ENCODE results near the gene ATOX1. TPM values are rescaled to one million over a fixed set of nuclear protein-coding genes. Genes with fewer than 3 reads are reported as not detected.
A peak's percentile ranks its signal among the peaks of the same experiment; 100 is the strongest.

ATOX1 gene
- total RNA-seq, 1 donor from 2014 or later, result 265 TPM

GRCh38 chr5:151745071-151745705 is 13.2 kb downstream of the ATOX1 start:
- peaks cover 7% of the 10 kb centered on the region for H4K20me1 ChIP-seq (ENCODE audit: insufficient read depth, low read length)
- TF ChIP-seq EZH2 (IDR thresholded peaks at IDR 0.05; ENCODE audit: insufficient read depth, low read length) (no peak), CTCF (IDR thresholded peaks at IDR 0.05; ENCODE audit: insufficient read depth, low read depth, low read length) (no peak)
- peak overlapping the region; percentile 87 for H3K27ac ChIP-seq (ENCODE audit: low read depth, low read length)
- peak overlapping the region; percentile 59 for H3K4me2 ChIP-seq (ENCODE audit: low read length)
- FAIRE-seq (peak; percentile 97), DNase-seq (ENCODE audit: low read depth) (peak; percentile 84)
- H3K27me3 ChIP-seq (ENCODE audit: insufficient read depth, low read length), result no peaks in the 10 kb centered on the region
- H3K4me1 ChIP-seq (ENCODE audit: insufficient read depth, low read length), result peaks cover 50% of the 10 kb centered on the region
- H3K79me2 ChIP-seq (ENCODE audit: insufficient read depth, low read length), result peaks cover 3% of the 10 kb centered on the region
- H3K4me3 Mint-ChIP-seq (ENCODE audit: unreplicated experiment), result no peak overlapping the region
- no peaks in the 10 kb centered on the region for H3K27me3 Mint-ChIP-seq (ENCODE audit: low read depth, unreplicated experiment)
- H3K9ac ChIP-seq (ENCODE audit: low read length), result peak overlapping the region; percentile 53
- H3K4me1 Mint-ChIP-seq (ENCODE audit: low read depth, unreplicated experiment), result peaks cover 49% of the 10 kb centered on the region
- H3K4me3 ChIP-seq (ENCODE audit: insufficient read depth, low read depth, low read length), result no peak overlapping the region
- no peaks in the 10 kb centered on the region for H3K9me3 ChIP-seq (ENCODE audit: insufficient read depth, low read depth, low read length)
- no peak overlapping the region for H2AFZ ChIP-seq (ENCODE audit: low read depth, low read length)
- H3K36me3 Mint-ChIP-seq (ENCODE audit: low read depth, unreplicated experiment), result peaks cover 3% of the 10 kb centered on the region
- no peaks in the 10 kb centered on the region for H3K9me3 Mint-ChIP-seq (ENCODE audit: unreplicated experiment)
- H3K27ac Mint-ChIP-seq (ENCODE audit: unreplicated experiment), result peak overlapping the region; percentile 45
- H3K36me3 ChIP-seq (ENCODE audit: insufficient read depth, low read length), result no peaks in the 10 kb centered on the region

GRCh38 chr5:151743530-151743929 is 14.9 kb downstream of the ATOX1 start:
- Mint-ChIP-seq H3K9me3 (ENCODE audit: unreplicated experiment) (no peaks in the 10 kb centered on the region), H3K4me1 (ENCODE audit: low read depth, unreplicated experiment) (peaks cover 60% of the 10 kb centered on the region), H3K4me3 (ENCODE audit: unreplicated experiment) (no peak overlapping the region), H3K36me3 (ENCODE audit: low read depth, unreplicated experiment) (peaks cover 3% of the 10 kb centered on the region), H3K27ac (ENCODE audit: unreplicated experiment) (peak overlapping the region; percentile 99), H3K27me3 (ENCODE audit: low read depth, unreplicated experiment) (no peaks in the 10 kb centered on the region)
- FAIRE-seq (no peak), DNase-seq (ENCODE audit: low read depth) (no peak)
- peaks cover 63% of the 10 kb centered on the region for H3K4me1 ChIP-seq (ENCODE audit: insufficient read depth, low read length)
- no peaks in the 10 kb centered on the region for H3K27me3 ChIP-seq (ENCODE audit: insufficient read depth, low read length)
- no peaks in the 10 kb centered on the region for H3K36me3 ChIP-seq (ENCODE audit: insufficient read depth, low read length)
- no peaks in the 10 kb centered on the region for H3K79me2 ChIP-seq (ENCODE audit: insufficient read depth, low read length)
- peak overlapping the region; percentile 100 for H3K27ac ChIP-seq (ENCODE audit: low read depth, low read length)
- TF ChIP-seq EZH2 (IDR thresholded peaks at IDR 0.05; ENCODE audit: insufficient read depth, low read length) (no peak), CTCF (IDR thresholded peaks at IDR 0.05; ENCODE audit: insufficient read depth, low read depth, low read length) (no peak)
- H2AFZ ChIP-seq (ENCODE audit: low read depth, low read length), result no peak overlapping the region
- no peak overlapping the region for H3K4me2 ChIP-seq (ENCODE audit: low read length)
- H4K20me1 ChIP-seq (ENCODE audit: insufficient read depth, low read length), result no peaks in the 10 kb centered on the region
- no peaks in the 10 kb centered on the region for H3K9me3 ChIP-seq (ENCODE audit: insufficient read depth, low read depth, low read length)
- H3K4me3 ChIP-seq (ENCODE audit: insufficient read depth, low read depth, low read length), result no peak overlapping the region
- H3K9ac ChIP-seq (ENCODE audit: low read length), result peak overlapping the region; percentile 12

GRCh38 chr5:151742870-151743294 is 15.5 kb downstream of the ATOX1 start:
- Histone ChIP-seq H3K27ac (ENCODE audit: low read depth, low read length) (peak overlapping the region; percentile 100), H3K79me2 (ENCODE audit: insufficient read depth, low read length) (no peaks in the 10 kb centered on the region), H3K9ac (ENCODE audit: low read length) (peak overlapping the region; percentile 92), H4K20me1 (ENCODE audit: insufficient read depth, low read length) (no peaks in the 10 kb centered on the region), H3K4me2 (ENCODE audit: low read length) (no peak overlapping the region), H3K9me3 (ENCODE audit: insufficient read depth, low read depth, low read length) (no peaks in the 10 kb centered on the region), H3K4me1 (ENCODE audit: insufficient read depth, low read length) (peaks cover 68% of the 10 kb centered on the region), H3K36me3 (ENCODE audit: insufficient read depth, low read length) (no peaks in the 10 kb centered on the region), H3K27me3 (ENCODE audit: insufficient read depth, low read length) (no peaks in the 10 kb centered on the region), H3K4me3 (ENCODE audit: insufficient read depth, low read depth, low read length) (no peak overlapping the region), H2AFZ (ENCODE audit: low read depth, low read length) (no peak overlapping the region)
- Mint-ChIP-seq H3K36me3 (ENCODE audit: low read depth, unreplicated experiment) (peaks cover 5% of the 10 kb centered on the region), H3K27me3 (ENCODE audit: low read depth, unreplicated experiment) (no peaks in the 10 kb centered on the region), H3K27ac (ENCODE audit: unreplicated experiment) (peak overlapping the region; percentile 99), H3K4me1 (ENCODE audit: low read depth, unreplicated experiment) (peaks cover 65% of the 10 kb centered on the region), H3K4me3 (ENCODE audit: unreplicated experiment) (no peak overlapping the region), H3K9me3 (ENCODE audit: unreplicated experiment) (no peaks in the 10 kb centered on the region)
- FAIRE-seq, result peak; percentile 60
- TF ChIP-seq CTCF (IDR thresholded peaks at IDR 0.05; ENCODE audit: insufficient read depth, low read depth, low read length), result peak; percentile 77
- TF ChIP-seq EZH2 (IDR thresholded peaks at IDR 0.05; ENCODE audit: insufficient read depth, low read length), result no peak
- peak; percentile 51 for DNase-seq (ENCODE audit: low read depth)
